H9 (cell line): ENCODE measurements around the gene TCERG1L. TPM values are rescaled to one million over a fixed set of nuclear protein-coding genes. Genes with fewer than 3 reads are reported as not detected.

Experiments
- DNase-seq: peaks from one replicate; pipeline ENCODE4 v3.0.0-alpha.2; 2017
- H2AFZ ChIP-seq: one replicate; pipeline ENCODE4 v1.6.1; 2013; ENCODE audit warnings: mild to moderate bottlenecking, low read length, control low read depth, moderate library complexity
- H2AK5ac ChIP-seq: 2 replicates; pipeline ENCODE4 v1.6.1; 2013; ENCODE audit warnings: low read length, control low read depth, mixed read lengths; ENCODE audit not compliant: insufficient read length
- H2BK120ac ChIP-seq: one replicate; pipeline ENCODE4 v1.6.1; 2013; ENCODE audit warnings: low read depth, mild to moderate bottlenecking, low read length, control low read depth, inconsistent platforms; ENCODE audit not compliant: poor library complexity, severe bottlenecking
- H2BK12ac ChIP-seq: 2 replicates; pipeline ENCODE4 v1.6.1; 2013; ENCODE audit warnings: low read length, control low read depth, mixed read lengths, low read depth; ENCODE audit not compliant: insufficient read length
- H2BK15ac ChIP-seq: 2 replicates; pipeline ENCODE4 v1.6.1; 2013; ENCODE audit warnings: low read depth, low read length, control low read depth
- H2BK20ac ChIP-seq: one replicate; pipeline ENCODE4 v1.6.1; 2013; ENCODE audit warnings: low read depth, mild to moderate bottlenecking, low read length, control low read depth, inconsistent platforms; ENCODE audit not compliant: poor library complexity, severe bottlenecking
- H2BK5ac ChIP-seq: 2 replicates; pipeline ENCODE4 v1.6.1; 2013; ENCODE audit warnings: low read length, control low read depth, mixed read lengths; ENCODE audit not compliant: insufficient read length
- H3K14ac ChIP-seq: 2 replicates; pipeline ENCODE4 v1.6.1; 2013; ENCODE audit warnings: low read length, control low read depth; ENCODE audit not compliant: insufficient read depth
- H3K18ac ChIP-seq: 2 replicates; pipeline ENCODE4 v1.6.1; 2013; ENCODE audit warnings: low read depth, mild to moderate bottlenecking, mixed read lengths, low read length, control low read depth; ENCODE audit not compliant: insufficient read length
- H3K23ac ChIP-seq: 2 replicates; pipeline ENCODE4 v1.6.1; 2013; ENCODE audit warnings: low read length, control low read depth, mixed read lengths, low read depth; ENCODE audit not compliant: insufficient read length
- H3K23me2 ChIP-seq: 2 replicates; pipeline ENCODE4 v1.6.1; 2013; ENCODE audit warnings: low read depth, mild to moderate bottlenecking, mixed read lengths, low read length, control low read depth; ENCODE audit not compliant: insufficient read length, poor library complexity, severe bottlenecking
- H3K27ac ChIP-seq: 2 replicates; pipeline ENCODE4 v1.5.1; 2013; ENCODE audit warnings: low read length, control low read depth, mixed read lengths, low read depth; ENCODE audit not compliant: insufficient read length
- H3K27me3 ChIP-seq: 2 replicates; pipeline ENCODE4 v1.6.1; 2013; ENCODE audit warnings: low read length, control low read depth, inconsistent platforms; ENCODE audit not compliant: insufficient read depth
- H3K4ac ChIP-seq: 2 replicates; pipeline ENCODE4 v1.6.1; 2013; ENCODE audit warnings: low read depth, mild to moderate bottlenecking, control low read depth, inconsistent platforms, low read length, moderate library complexity
- H3K4me1 ChIP-seq: 2 replicates; pipeline ENCODE4 v1.6.1; 2013; ENCODE audit warnings: low read length, control low read depth, inconsistent platforms; ENCODE audit not compliant: insufficient read depth
- H3K4me2 ChIP-seq: 2 replicates; pipeline ENCODE4 v1.6.1; 2013; ENCODE audit warnings: low read length, control low read depth, mixed read lengths; ENCODE audit not compliant: insufficient read length, insufficient read depth
- H3K56ac ChIP-seq: 2 replicates; pipeline ENCODE4 v1.6.1; 2013; ENCODE audit warnings: low read depth, mild to moderate bottlenecking, mixed read lengths, low read length, control low read depth; ENCODE audit not compliant: insufficient read length
- H3K79me1 ChIP-seq: 2 replicates; pipeline ENCODE4 v1.6.1; 2013; ENCODE audit warnings: low read depth, mild to moderate bottlenecking, moderate library complexity, low read length, control low read depth, inconsistent platforms; ENCODE audit not compliant: insufficient read depth, poor library complexity, severe bottlenecking
- H3K79me2 ChIP-seq: 2 replicates; pipeline ENCODE4 v1.6.1; 2013; ENCODE audit warnings: low read length, control low read depth, inconsistent platforms; ENCODE audit not compliant: insufficient read depth
- H3K9ac ChIP-seq: 2 replicates; pipeline ENCODE4 v1.6.1; 2013; ENCODE audit warnings: low read length, control low read depth, mixed read lengths; ENCODE audit not compliant: insufficient read length; ENCODE audit errors: extremely low read depth
- H3K9me3 ChIP-seq: one replicate; pipeline ENCODE4 v1.6.1; 2013; ENCODE audit warnings: low read depth, low read length, inconsistent platforms; ENCODE audit not compliant: control insufficient read depth
- H3T11ph ChIP-seq: one replicate; pipeline ENCODE4 v1.6.1; 2013; ENCODE audit warnings: mild to moderate bottlenecking, low read length, control low read depth, inconsistent platforms
- H4K20me1 ChIP-seq: one replicate; pipeline ENCODE4 v1.6.1; 2013; ENCODE audit not compliant: control insufficient read depth, insufficient read length, insufficient read depth
- H4K5ac ChIP-seq: 2 replicates; pipeline ENCODE4 v1.6.1; 2013; ENCODE audit warnings: low read depth, mild to moderate bottlenecking, mixed read lengths, low read length, control low read depth; ENCODE audit not compliant: insufficient read length
- H4K8ac ChIP-seq: replicated peaks from 2 replicates; pipeline ENCODE4 v1.6.1; 2013; ENCODE audit warnings: low read length, control low read depth, mixed read lengths, low read depth; ENCODE audit not compliant: insufficient read length
- H4K91ac ChIP-seq: 2 replicates; pipeline ENCODE4 v1.6.1; 2013; ENCODE audit warnings: low read depth, mild to moderate bottlenecking, moderate library complexity, mixed read lengths, low read length, control low read depth; ENCODE audit not compliant: insufficient read length
- H3K27ac Mint-ChIP-seq, 3 experiments: 2 replicates in 2 of 3; 3 replicates in 1 of 3; pipeline ENCODE4 v1.8.0; 2020 to 2021; ENCODE audit warnings: mixed read lengths in 3 of 3, mild to moderate bottlenecking in 1 of 3, moderate library complexity in 1 of 3
- H3K27me3 Mint-ChIP-seq: 2 replicates; pipeline ENCODE4 v1.8.0; 2021; ENCODE audit warnings: low read depth, mild to moderate bottlenecking, moderate library complexity, mixed read lengths
- H3K36me3 Mint-ChIP-seq, 3 experiments: 2 replicates in 2 of 3; 3 replicates in 1 of 3; pipeline ENCODE4 v1.8.0; 2020 to 2021; ENCODE audit warnings: low read depth in 3 of 3, mixed read lengths in 3 of 3; ENCODE audit not compliant: insufficient read depth in 1 of 3
- H3K4me1 Mint-ChIP-seq, 2 experiments: 2 replicates each; pipeline ENCODE4 v1.8.0; 2020; ENCODE audit warnings: mixed read lengths in 2 of 2
- H3K4me3 Mint-ChIP-seq, 2 experiments: 2 replicates in 1 of 2; 3 replicates in 1 of 2; pipeline ENCODE4 v1.8.0; 2020 to 2021; ENCODE audit warnings: mild to moderate bottlenecking in 2 of 2, mixed read lengths in 2 of 2, moderate library complexity in 1 of 2
- H3K9me3 Mint-ChIP-seq, 2 experiments: 2 replicates in 1 of 2; 3 replicates in 1 of 2; pipeline ENCODE4 v1.8.0; 2020; ENCODE audit warnings: mild to moderate bottlenecking in 2 of 2, mixed read lengths in 2 of 2, moderate library complexity in 1 of 2
- CTCF ChIP-seq: fragments of 200-600 bp; sonication (generic); conservative IDR thresholded peaks from 3 replicates; pipeline ENCODE4 v1.8.0; 2021; ENCODE audit warnings: antibody characterized with exemption, mild to moderate bottlenecking
- WGBS: extraction: QIAGEN DNeasy Blood & Tissue Kit; methylation state at CpG from one replicate; pipeline ENCODE4 v1.1.7; 2013; ENCODE audit warnings: missing lambda C conversion rate, low lambda C conversion rate, mixed read lengths; ENCODE audit not compliant: insufficient read length; ENCODE audit errors: extremely low coverage; 5-methylcytosine and 5-hydroxymethylcytosine counted together
- total RNA-seq: library from RNA; stranded (reverse); gene quantifications from 2 replicates; pipeline ENCODE4 v1.2.1, GENCODE V29; 2021

The TCERG1L gene
- total RNA-seq, 1 experiment from 2014 or later, result 3.3 TPM

- Histone ChIP-seq H3T11ph (no peak overlapping the region), H2BK5ac (no peak overlapping the region), H4K8ac (no peak overlapping the region), H3K4me2 (no peak overlapping the region), H3K4me1 (no peaks in the 10 kb centered on the region), H3K14ac (no peak overlapping the region), H2BK12ac (no peak overlapping the region), H3K23me2 (no peaks in the 10 kb centered on the region), H4K91ac (no peak overlapping the region), H3K23ac (no peak overlapping the region), H3K27ac (no peak overlapping the region), H2AFZ (no peak overlapping the region), H3K27me3 (no peaks in the 10 kb centered on the region), H3K79me1 (no peaks in the 10 kb centered on the region), H3K56ac (no peak overlapping the region), H2AK5ac (no peak overlapping the region), H3K9me3 (no peaks in the 10 kb centered on the region), H4K5ac (no peak overlapping the region), H3K79me2 (no peaks in the 10 kb centered on the region), H3K4ac (no peak overlapping the region), H2BK20ac (no peak overlapping the region), H4K20me1 (no peaks in the 10 kb centered on the region), H2BK120ac (no peak overlapping the region), H3K9ac (no peak overlapping the region), H3K18ac (no peak overlapping the region), H2BK15ac (no peak overlapping the region)
- Mint-ChIP-seq H3K36me3 (peaks cover 0 to 3% (median 0%) of the 10 kb centered on the region in 3 experiments; a peak in 1 of 7 replicates), H3K9me3 (0 out of 5 replicates have a peak, but pooled peaks cover 0 to 2% of the 10 kb centered on the region in 2 experiments), H3K27ac (no peak overlapping the region), H3K4me3 (no peak overlapping the region), H3K4me1 (peaks cover 4 to 9% of the 10 kb centered on the region in 2 experiments), H3K27me3 (no peaks in the 10 kb centered on the region; the same call in 1 of the 2 replicates)
- no peak for TF ChIP-seq CTCF
- DNase-seq, result peak; percentile 18
- WGBS, result no CpG with 5 or more reads among the region's 7 CpGs
These were observed 112.7 kb downstream of the TCERG1L start for GRCh38 chr10:131198843-131199242.
